EL (cell line): ENCODE measurements around the gene GNG7.
"Not testable (repeated sequence)": the region's sequence is repeated elsewhere in the genome, so short reads cannot be mapped to it uniquely, and the experiment has no call there.

Experiments
- DNase-seq: peaks from one replicate; pipeline ENCODE4 v3.0.0-alpha.2; 2016

GNG7 gene

GRCh38 chr19:2547033-2547680, 155.3 kb downstream of the GNG7 start:
- DNase-seq, result no peak

- DNase-seq, result no peak
Observed at GRCh38 chr19:2546128-2547032, 156.1 kb downstream of the GNG7 start.

- DNase-seq, result not testable (repeated sequence)
Observed at GRCh38 chr19:2545416-2546127, 156.9 kb downstream of the GNG7 start.

GRCh38 chr19:2544576-2545415, 157.7 kb downstream of the GNG7 start:
- no peak for DNase-seq

GRCh38 chr19:2543463-2544442, 158.7 kb downstream of the GNG7 start:
- DNase-seq, result peak; percentile 98

GRCh38 chr19:2543072-2543462, 159.4 kb downstream of the GNG7 start:
- DNase-seq, result not testable (repeated sequence)

- DNase-seq, result no peak
Observed at GRCh38 chr19:2542341-2543069, 160.0 kb downstream of the GNG7 start.

- peak; percentile 100 for DNase-seq
Observed at GRCh38 chr19:2540646-2541454, 161.6 kb downstream of the GNG7 start.

GRCh38 chr19:2540251-2540645, 162.2 kb downstream of the GNG7 start:
- DNase-seq, result no peak

- DNase-seq, result no peak
Observed at GRCh38 chr19:2538096-2538757, 164.3 kb downstream of the GNG7 start.

- DNase-seq, result not testable (repeated sequence)
Observed at GRCh38 chr19:2537584-2537983, 164.9 kb downstream of the GNG7 start.

GRCh38 chr19:2536461-2536860, 166.0 kb downstream of the GNG7 start:
- no peak for DNase-seq

GRCh38 chr19:2534423-2535013, 168.0 kb downstream of the GNG7 start:
- DNase-seq, result no peak

- DNase-seq, result peak; percentile 39
Observed at GRCh38 chr19:2533686-2534422, 168.6 kb downstream of the GNG7 start.

GRCh38 chr19:2533072-2533425, 169.4 kb downstream of the GNG7 start:
- DNase-seq, result no peak

- DNase-seq, result peak; percentile 93
Observed at GRCh38 chr19:2532252-2533071, 170.0 kb downstream of the GNG7 start.

GRCh38 chr19:2529942-2530341, 172.6 kb downstream of the GNG7 start:
- not testable (repeated sequence) for DNase-seq
